H9 (cell line): ENCODE results near the gene ALDH5A1. TPM values are rescaled to one million over a fixed set of nuclear protein-coding genes. Genes with fewer than 3 reads are reported as not detected.

Experiments
- DNase-seq: peaks from one replicate; pipeline ENCODE4 v3.0.0-alpha.2; 2017
- H2AFZ ChIP-seq: one replicate; pipeline ENCODE4 v1.6.1; 2013; ENCODE audit warnings: mild to moderate bottlenecking, low read length, control low read depth, moderate library complexity
- H2AK5ac ChIP-seq: 2 replicates; pipeline ENCODE4 v1.6.1; 2013; ENCODE audit warnings: low read length, control low read depth, mixed read lengths; ENCODE audit not compliant: insufficient read length
- H2BK120ac ChIP-seq: one replicate; pipeline ENCODE4 v1.6.1; 2013; ENCODE audit warnings: low read depth, mild to moderate bottlenecking, low read length, control low read depth, inconsistent platforms; ENCODE audit not compliant: poor library complexity, severe bottlenecking
- H2BK12ac ChIP-seq: 2 replicates; pipeline ENCODE4 v1.6.1; 2013; ENCODE audit warnings: low read length, control low read depth, mixed read lengths, low read depth; ENCODE audit not compliant: insufficient read length
- H2BK15ac ChIP-seq: 2 replicates; pipeline ENCODE4 v1.6.1; 2013; ENCODE audit warnings: low read depth, low read length, control low read depth
- H2BK20ac ChIP-seq: one replicate; pipeline ENCODE4 v1.6.1; 2013; ENCODE audit warnings: low read depth, mild to moderate bottlenecking, low read length, control low read depth, inconsistent platforms; ENCODE audit not compliant: poor library complexity, severe bottlenecking
- H2BK5ac ChIP-seq: 2 replicates; pipeline ENCODE4 v1.6.1; 2013; ENCODE audit warnings: low read length, control low read depth, mixed read lengths; ENCODE audit not compliant: insufficient read length
- H3K14ac ChIP-seq: 2 replicates; pipeline ENCODE4 v1.6.1; 2013; ENCODE audit warnings: low read length, control low read depth; ENCODE audit not compliant: insufficient read depth
- H3K18ac ChIP-seq: 2 replicates; pipeline ENCODE4 v1.6.1; 2013; ENCODE audit warnings: low read depth, mild to moderate bottlenecking, mixed read lengths, low read length, control low read depth; ENCODE audit not compliant: insufficient read length
- H3K23ac ChIP-seq: 2 replicates; pipeline ENCODE4 v1.6.1; 2013; ENCODE audit warnings: low read length, control low read depth, mixed read lengths, low read depth; ENCODE audit not compliant: insufficient read length
- H3K23me2 ChIP-seq: 2 replicates; pipeline ENCODE4 v1.6.1; 2013; ENCODE audit warnings: low read depth, mild to moderate bottlenecking, mixed read lengths, low read length, control low read depth; ENCODE audit not compliant: insufficient read length, poor library complexity, severe bottlenecking
- H3K27ac ChIP-seq: 2 replicates; pipeline ENCODE4 v1.5.1; 2013; ENCODE audit warnings: low read length, control low read depth, mixed read lengths, low read depth; ENCODE audit not compliant: insufficient read length
- H3K27me3 ChIP-seq: 2 replicates; pipeline ENCODE4 v1.6.1; 2013; ENCODE audit warnings: low read length, control low read depth, inconsistent platforms; ENCODE audit not compliant: insufficient read depth
- H3K4ac ChIP-seq: 2 replicates; pipeline ENCODE4 v1.6.1; 2013; ENCODE audit warnings: low read depth, mild to moderate bottlenecking, control low read depth, inconsistent platforms, low read length, moderate library complexity
- H3K4me1 ChIP-seq: 2 replicates; pipeline ENCODE4 v1.6.1; 2013; ENCODE audit warnings: low read length, control low read depth, inconsistent platforms; ENCODE audit not compliant: insufficient read depth
- H3K4me2 ChIP-seq: 2 replicates; pipeline ENCODE4 v1.6.1; 2013; ENCODE audit warnings: low read length, control low read depth, mixed read lengths; ENCODE audit not compliant: insufficient read length, insufficient read depth
- H3K56ac ChIP-seq: 2 replicates; pipeline ENCODE4 v1.6.1; 2013; ENCODE audit warnings: low read depth, mild to moderate bottlenecking, mixed read lengths, low read length, control low read depth; ENCODE audit not compliant: insufficient read length
- H3K79me1 ChIP-seq: 2 replicates; pipeline ENCODE4 v1.6.1; 2013; ENCODE audit warnings: low read depth, mild to moderate bottlenecking, moderate library complexity, low read length, control low read depth, inconsistent platforms; ENCODE audit not compliant: insufficient read depth, poor library complexity, severe bottlenecking
- H3K79me2 ChIP-seq: 2 replicates; pipeline ENCODE4 v1.6.1; 2013; ENCODE audit warnings: low read length, control low read depth, inconsistent platforms; ENCODE audit not compliant: insufficient read depth
- H3K9ac ChIP-seq: 2 replicates; pipeline ENCODE4 v1.6.1; 2013; ENCODE audit warnings: low read length, control low read depth, mixed read lengths; ENCODE audit not compliant: insufficient read length; ENCODE audit errors: extremely low read depth
- H3K9me3 ChIP-seq: one replicate; pipeline ENCODE4 v1.6.1; 2013; ENCODE audit warnings: low read depth, low read length, inconsistent platforms; ENCODE audit not compliant: control insufficient read depth
- H3T11ph ChIP-seq: one replicate; pipeline ENCODE4 v1.6.1; 2013; ENCODE audit warnings: mild to moderate bottlenecking, low read length, control low read depth, inconsistent platforms
- H4K20me1 ChIP-seq: one replicate; pipeline ENCODE4 v1.6.1; 2013; ENCODE audit not compliant: control insufficient read depth, insufficient read length, insufficient read depth
- H4K5ac ChIP-seq: 2 replicates; pipeline ENCODE4 v1.6.1; 2013; ENCODE audit warnings: low read depth, mild to moderate bottlenecking, mixed read lengths, low read length, control low read depth; ENCODE audit not compliant: insufficient read length
- H4K8ac ChIP-seq: replicated peaks from 2 replicates; pipeline ENCODE4 v1.6.1; 2013; ENCODE audit warnings: low read length, control low read depth, mixed read lengths, low read depth; ENCODE audit not compliant: insufficient read length
- H4K91ac ChIP-seq: 2 replicates; pipeline ENCODE4 v1.6.1; 2013; ENCODE audit warnings: low read depth, mild to moderate bottlenecking, moderate library complexity, mixed read lengths, low read length, control low read depth; ENCODE audit not compliant: insufficient read length
- H3K27ac Mint-ChIP-seq, 3 experiments: 2 replicates in 2 of 3; 3 replicates in 1 of 3; pipeline ENCODE4 v1.8.0; 2020 to 2021; ENCODE audit warnings: mixed read lengths in 3 of 3, mild to moderate bottlenecking in 1 of 3, moderate library complexity in 1 of 3
- H3K27me3 Mint-ChIP-seq: 2 replicates; pipeline ENCODE4 v1.8.0; 2021; ENCODE audit warnings: low read depth, mild to moderate bottlenecking, moderate library complexity, mixed read lengths
- H3K36me3 Mint-ChIP-seq, 3 experiments: 2 replicates in 2 of 3; 3 replicates in 1 of 3; pipeline ENCODE4 v1.8.0; 2020 to 2021; ENCODE audit warnings: low read depth in 3 of 3, mixed read lengths in 3 of 3; ENCODE audit not compliant: insufficient read depth in 1 of 3
- H3K4me1 Mint-ChIP-seq, 2 experiments: 2 replicates each; pipeline ENCODE4 v1.8.0; 2020; ENCODE audit warnings: mixed read lengths in 2 of 2
- H3K4me3 Mint-ChIP-seq, 2 experiments: 2 replicates in 1 of 2; 3 replicates in 1 of 2; pipeline ENCODE4 v1.8.0; 2020 to 2021; ENCODE audit warnings: mild to moderate bottlenecking in 2 of 2, mixed read lengths in 2 of 2, moderate library complexity in 1 of 2
- H3K9me3 Mint-ChIP-seq, 2 experiments: 2 replicates in 1 of 2; 3 replicates in 1 of 2; pipeline ENCODE4 v1.8.0; 2020; ENCODE audit warnings: mild to moderate bottlenecking in 2 of 2, mixed read lengths in 2 of 2, moderate library complexity in 1 of 2
- CTCF ChIP-seq: fragments of 200-600 bp; sonication (generic); conservative IDR thresholded peaks from 3 replicates; pipeline ENCODE4 v1.8.0; 2021; ENCODE audit warnings: antibody characterized with exemption, mild to moderate bottlenecking
- WGBS: extraction: QIAGEN DNeasy Blood & Tissue Kit; methylation state at CpG from one replicate; pipeline ENCODE4 v1.1.7; 2013; ENCODE audit warnings: missing lambda C conversion rate, low lambda C conversion rate, mixed read lengths; ENCODE audit not compliant: insufficient read length; ENCODE audit errors: extremely low coverage; 5-methylcytosine and 5-hydroxymethylcytosine counted together
- total RNA-seq: library from RNA; stranded (reverse); gene quantifications from 2 replicates; pipeline ENCODE4 v1.2.1, GENCODE V29; 2021

ALDH5A1 gene
- total RNA-seq, 1 experiment from 2014 or later = 5.4 TPM

DNA sequence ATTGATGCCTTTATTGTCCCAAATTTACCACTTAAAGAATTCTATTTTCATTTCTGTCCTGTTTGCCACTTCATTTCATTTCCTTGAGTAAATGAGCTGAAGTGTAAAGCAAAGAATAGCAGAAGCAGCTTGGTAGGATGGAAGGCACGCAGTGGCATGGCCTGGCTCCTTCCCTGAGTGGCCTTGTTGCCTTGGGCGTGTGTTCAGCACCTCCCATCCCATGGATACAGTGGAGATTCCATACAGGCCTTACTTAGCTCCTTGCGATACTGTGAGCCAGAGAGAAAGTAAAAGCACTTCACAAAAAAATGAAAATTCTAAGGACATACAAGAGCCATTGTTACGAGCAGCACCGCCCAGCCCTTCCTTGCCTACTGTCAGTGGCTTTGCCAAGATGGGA, 39.6 kb downstream of the ALDH5A1 start:
- no peaks in the 10 kb centered on the region for H3K79me2 ChIP-seq
- no peak overlapping the region for H2AK5ac ChIP-seq
- H3K18ac ChIP-seq = no peak overlapping the region
- DNase-seq = no peak
- H3K27ac ChIP-seq = no peak overlapping the region
- no peak overlapping the region for H2BK15ac ChIP-seq
- no CpG with 5 or more reads among the region's 5 CpGs for WGBS
- Mint-ChIP-seq H3K4me3 (no peak overlapping the region), H3K4me1 (peaks cover 4 to 11% of the 10 kb centered on the region in 2 experiments), H3K27me3 (no peaks in the 10 kb centered on the region), H3K36me3 (no peaks in the 10 kb centered on the region; a peak in 1 of 7 replicates), H3K9me3 (no peaks in the 10 kb centered on the region), H3K27ac (no peak overlapping the region; a peak in 1 of 7 replicates)
- H3K27me3 ChIP-seq = no peaks in the 10 kb centered on the region
- no peaks in the 10 kb centered on the region for H3K23me2 ChIP-seq
- H3K23ac ChIP-seq = no peak overlapping the region
- H4K91ac ChIP-seq = no peak overlapping the region
- H3K9me3 ChIP-seq = no peaks in the 10 kb centered on the region
- H2AFZ ChIP-seq = no peak overlapping the region
- no peak overlapping the region for H4K8ac ChIP-seq
- no peak overlapping the region for H3K9ac ChIP-seq
- H4K20me1 ChIP-seq = no peaks in the 10 kb centered on the region
- H3K79me1 ChIP-seq = no peaks in the 10 kb centered on the region
- H3K14ac ChIP-seq = no peak overlapping the region
- no peak overlapping the region for H4K5ac ChIP-seq
- 0 out of 2 replicates have a peak, but pooled peaks cover 2% of the 10 kb centered on the region for H3K4me1 ChIP-seq
- no peak overlapping the region for H3K56ac ChIP-seq
- no peak overlapping the region for H3K4ac ChIP-seq
- no peak overlapping the region for H3K4me2 ChIP-seq
- no peak for TF ChIP-seq CTCF
- H2BK12ac ChIP-seq = no peak overlapping the region
- H2BK20ac ChIP-seq = no peak overlapping the region
- H2BK5ac ChIP-seq = no peak overlapping the region
- H3T11ph ChIP-seq = no peak overlapping the region
- H2BK120ac ChIP-seq = no peak overlapping the region
